Measurements from ENCODE around the gene PLEKHA8.

GRCh38 chr7:30093420-30093952 is 65.3 kb downstream of the PLEKHA8 start:
- TF ChIP-seq, protein P1, sequence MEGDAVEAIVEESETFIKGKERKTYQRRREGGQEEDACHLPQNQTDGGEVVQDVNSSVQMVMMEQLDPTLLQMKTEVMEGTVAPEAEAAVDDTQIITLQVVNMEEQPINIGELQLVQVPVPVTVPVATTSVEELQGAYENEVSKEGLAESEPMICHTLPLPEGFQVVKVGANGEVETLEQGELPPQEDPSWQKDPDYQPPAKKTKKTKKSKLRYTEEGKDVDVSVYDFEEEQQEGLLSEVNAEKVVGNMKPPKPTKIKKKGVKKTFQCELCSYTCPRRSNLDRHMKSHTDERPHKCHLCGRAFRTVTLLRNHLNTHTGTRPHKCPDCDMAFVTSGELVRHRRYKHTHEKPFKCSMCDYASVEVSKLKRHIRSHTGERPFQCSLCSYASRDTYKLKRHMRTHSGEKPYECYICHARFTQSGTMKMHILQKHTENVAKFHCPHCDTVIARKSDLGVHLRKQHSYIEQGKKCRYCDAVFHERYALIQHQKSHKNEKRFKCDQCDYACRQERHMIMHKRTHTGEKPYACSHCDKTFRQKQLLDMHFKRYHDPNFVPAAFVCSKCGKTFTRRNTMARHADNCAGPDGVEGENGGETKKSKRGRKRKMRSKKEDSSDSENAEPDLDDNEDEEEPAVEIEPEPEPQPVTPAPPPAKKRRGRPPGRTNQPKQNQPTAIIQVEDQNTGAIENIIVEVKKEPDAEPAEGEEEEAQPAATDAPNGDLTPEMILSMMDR (IDR thresholded peaks at IDR 0.05): no peak
- TF ChIP-seq POLR2A (IDR thresholded peaks at IDR 0.05): no peak

All from adrenal gland (tissue), 5 donors.